G401.6 (cell line): Measurements from ENCODE around the gene SLIRP.
"Not testable (repeated sequence)": the region's sequence is repeated elsewhere in the genome, so short reads cannot be mapped to it uniquely, and the experiment has no call there.

Experiments
- FAIRE-seq: peaks from 2 replicates; lab custom pipeline; 2012; peaks lifted over from hg19 to GRCh38; lab: Jason Lieb, UNC

Gene SLIRP

DNA sequence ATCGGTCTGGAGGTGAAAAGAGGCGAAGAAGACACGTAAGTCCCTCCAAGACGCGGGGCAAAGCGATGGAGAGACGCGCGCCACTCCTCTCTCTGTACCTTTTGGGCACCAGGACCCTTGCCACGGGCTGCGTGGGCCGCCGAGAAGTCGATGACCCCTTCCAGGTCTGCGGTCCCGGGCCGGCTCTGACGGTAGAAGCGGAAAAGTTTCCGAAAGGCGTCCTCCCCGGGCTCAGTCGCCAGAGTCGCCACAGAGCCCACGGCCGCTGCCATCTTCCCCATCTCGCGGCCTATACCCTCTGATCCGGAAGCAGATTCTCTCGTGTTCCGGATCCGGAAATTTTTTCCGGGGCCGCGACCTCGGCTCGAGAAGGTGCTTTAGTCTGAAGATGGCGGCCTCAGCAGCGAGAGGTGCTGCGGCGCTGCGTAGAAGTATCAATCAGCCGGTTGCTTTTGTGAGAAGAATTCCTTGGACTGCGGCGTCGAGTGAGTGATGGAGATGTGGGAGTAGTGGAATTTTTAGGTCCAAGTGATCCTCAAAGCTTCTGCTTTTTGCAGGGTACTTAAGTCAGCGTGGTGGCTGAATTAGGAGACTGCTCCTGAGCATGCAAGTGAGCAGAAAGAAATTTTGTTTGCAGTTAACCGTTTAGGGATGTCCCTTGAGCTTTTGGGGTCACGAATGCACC is at the start of gene SLIRP, which contains the start of gene ALKBH1:
SLIRP (plus strand) TSS at position 380 of the 685 bp plus-strand sequence; CDS start at position 389, 9 bp downstream.
ALKBH1 (minus strand) TSS at position 300 of the 685 bp plus-strand sequence; CDS start at position 281, 19 bp downstream.
- peak; percentile 66 for FAIRE-seq

DNA sequence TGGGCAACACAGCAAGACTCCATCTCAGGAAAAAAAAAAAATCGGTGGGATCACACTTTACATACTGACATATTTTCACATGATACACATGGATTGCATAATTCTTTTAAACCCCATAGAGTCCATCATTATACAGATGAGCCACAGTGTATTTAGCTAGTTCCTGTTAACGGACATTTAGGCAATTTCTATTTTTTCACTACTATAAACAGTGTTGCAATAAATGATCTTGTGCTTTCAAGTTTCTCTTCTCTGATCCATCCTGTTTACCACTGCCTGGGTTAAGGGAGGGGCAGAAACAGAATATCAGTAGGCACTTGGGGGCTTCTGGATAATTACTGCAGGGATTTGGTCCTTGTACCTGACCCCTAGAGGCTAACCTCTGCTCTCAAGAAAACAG is 48.1 kb upstream of the SLIRP start:
- FAIRE-seq, result no peak

DNA sequence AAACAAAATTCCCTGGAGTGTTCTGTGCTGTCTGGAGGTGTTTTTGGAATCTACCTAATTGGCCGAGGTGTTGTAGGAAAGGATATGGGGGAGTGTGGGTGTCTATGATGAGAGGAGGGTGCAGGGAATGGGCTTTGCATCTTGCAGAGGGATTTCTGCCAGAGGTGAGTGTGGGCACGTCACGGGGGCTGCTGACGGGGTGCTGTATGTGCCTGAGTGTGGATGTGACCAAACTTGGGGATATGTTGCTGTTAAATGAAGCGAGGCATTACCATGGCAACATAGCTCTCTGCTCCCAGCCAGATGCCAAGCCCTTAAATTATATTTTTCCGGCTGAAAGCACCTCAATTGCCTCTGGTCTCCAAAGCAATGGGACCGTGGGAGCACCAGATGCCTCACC is 47.1 kb upstream of the SLIRP start:
- FAIRE-seq, result no peak

DNA sequence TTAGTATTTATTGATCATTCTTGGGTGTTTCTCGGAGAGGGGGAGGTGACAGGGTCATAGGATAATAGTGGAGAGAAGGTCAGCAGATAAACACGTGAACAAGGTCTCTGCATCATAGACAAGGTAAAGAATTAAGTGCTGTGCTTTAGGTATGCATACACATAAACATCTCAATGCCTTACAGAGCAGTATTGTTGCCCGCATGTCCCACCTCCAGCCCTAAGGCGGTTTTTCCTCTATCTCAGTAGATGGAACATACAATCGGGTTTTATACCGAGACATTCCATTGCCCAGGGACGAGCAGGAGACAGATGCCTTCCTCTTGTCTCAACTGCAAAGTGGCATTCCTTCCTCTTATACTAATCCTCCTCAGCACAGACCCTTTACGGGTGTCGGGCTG is 46.3 kb upstream of the SLIRP start:
- FAIRE-seq, result not testable (repeated sequence)

DNA sequence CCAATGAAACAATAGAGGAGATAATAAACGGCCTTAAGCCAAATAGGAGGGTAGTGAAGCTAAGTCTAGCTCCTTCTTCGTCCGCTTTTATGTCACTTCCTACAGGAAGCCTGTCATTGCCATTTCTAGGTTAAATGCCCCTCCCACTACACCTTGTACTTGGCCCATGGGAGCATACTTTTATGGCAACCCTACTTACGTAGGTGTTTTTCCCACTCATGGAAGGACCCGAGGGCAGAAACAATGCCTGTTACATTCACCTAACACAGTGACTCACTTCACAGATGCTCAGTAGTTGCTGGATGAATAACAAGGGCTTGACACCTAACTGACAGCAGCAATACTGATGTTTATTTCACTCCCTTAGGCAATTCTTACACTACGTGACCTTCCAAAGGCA is 44.6 kb upstream of the SLIRP start:
- no peak for FAIRE-seq

- FAIRE-seq, result no peak
Measured at GRCh38 chr14:77667331-77667730, 40.6 kb upstream of the SLIRP start.

GRCh38 chr14:77673193-77673592 is 34.7 kb upstream of the SLIRP start:
- FAIRE-seq, result no peak

GRCh38 chr14:77674931-77675330 is 33.0 kb upstream of the SLIRP start:
- no peak for FAIRE-seq

DNA sequence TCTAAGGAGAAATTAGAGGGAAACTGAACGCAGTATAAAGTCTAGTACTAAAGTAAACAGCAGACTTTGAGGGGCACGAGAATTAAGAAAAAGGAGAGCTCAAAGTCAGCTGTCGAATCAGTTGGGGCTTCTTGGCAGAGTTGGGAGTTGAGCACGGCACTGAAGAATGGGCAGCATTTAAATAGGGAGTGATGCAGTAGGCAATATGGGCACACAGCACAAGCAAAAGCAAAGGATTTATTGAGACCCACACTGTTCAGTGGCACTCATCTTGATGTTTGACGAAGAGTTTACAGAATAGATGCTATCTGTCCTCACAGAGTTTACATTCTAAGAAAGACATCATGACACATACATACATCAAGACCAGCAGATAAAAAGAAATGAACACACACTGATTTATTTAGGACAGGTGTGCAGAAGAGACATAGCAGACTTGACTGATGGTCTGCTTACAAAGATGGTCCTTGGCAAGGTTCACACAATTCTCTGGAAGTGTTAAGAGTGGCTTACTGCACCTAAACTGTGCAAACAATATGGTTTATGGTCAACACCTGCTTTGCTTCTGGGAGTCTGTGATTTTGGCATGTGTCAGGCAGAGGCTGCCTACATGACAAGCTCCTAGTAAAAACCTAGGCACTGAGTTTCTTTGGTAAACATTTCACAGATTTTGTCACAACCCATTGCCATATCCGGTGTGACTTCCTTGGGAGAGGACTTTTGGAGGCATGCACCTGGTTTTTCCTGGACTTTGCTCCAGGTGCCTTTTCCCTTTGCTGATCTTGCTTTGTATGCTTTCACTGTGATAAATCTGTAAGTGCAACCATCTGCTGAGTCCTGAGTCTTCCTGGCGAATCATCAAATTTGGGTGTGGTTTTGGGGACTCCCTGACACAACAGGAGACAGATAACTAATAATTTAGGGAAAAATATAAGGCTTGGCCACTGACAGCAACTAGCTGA is 26.4 kb upstream of the SLIRP start:
- no peak for FAIRE-seq

DNA sequence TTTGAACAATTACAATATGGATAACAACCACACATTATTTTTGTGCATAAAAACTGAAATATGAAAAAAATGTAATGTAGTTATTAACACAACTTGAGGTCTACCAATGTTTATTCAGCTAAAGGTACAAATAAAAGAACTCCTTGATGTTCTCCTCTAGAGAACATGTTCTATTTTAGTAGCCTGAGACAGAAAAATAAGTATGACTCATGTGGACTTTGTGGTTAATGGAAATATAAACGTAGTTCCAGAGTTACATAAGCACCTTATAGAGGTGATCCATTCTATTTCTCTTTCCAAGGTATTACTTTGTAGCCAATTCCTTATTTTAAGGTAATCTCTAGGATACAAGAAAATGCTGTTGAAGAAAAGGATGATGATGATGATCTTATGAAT is 25.7 kb upstream of the SLIRP start:
- no peak for FAIRE-seq

- peak; percentile 11 for FAIRE-seq
Measured at GRCh38 chr14:77691259-77691658, 16.6 kb upstream of the SLIRP start.

GRCh38 chr14:77707355-77707723 is 564 bp upstream of the SLIRP start:
- no peak for FAIRE-seq

DNA sequence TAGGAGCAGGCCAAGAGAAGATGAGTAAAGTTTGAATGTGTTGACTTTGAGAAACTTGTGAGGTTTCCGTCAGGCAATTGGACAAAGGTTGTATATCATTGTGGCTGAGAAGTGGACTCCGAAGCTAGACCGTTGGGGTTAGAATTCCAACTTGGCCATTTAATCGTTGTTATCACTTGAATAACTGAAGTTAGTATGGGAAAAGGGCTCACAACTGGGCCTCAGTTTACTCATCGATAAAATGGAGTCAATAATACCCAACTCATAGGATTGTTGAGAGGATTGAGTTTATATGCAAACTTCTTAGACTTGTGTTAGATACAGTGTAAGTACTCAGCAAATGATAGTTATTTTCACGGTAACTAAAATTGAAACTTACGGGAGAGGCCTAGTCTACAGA is 846 bp downstream of the SLIRP start:
- no peak for FAIRE-seq

DNA sequence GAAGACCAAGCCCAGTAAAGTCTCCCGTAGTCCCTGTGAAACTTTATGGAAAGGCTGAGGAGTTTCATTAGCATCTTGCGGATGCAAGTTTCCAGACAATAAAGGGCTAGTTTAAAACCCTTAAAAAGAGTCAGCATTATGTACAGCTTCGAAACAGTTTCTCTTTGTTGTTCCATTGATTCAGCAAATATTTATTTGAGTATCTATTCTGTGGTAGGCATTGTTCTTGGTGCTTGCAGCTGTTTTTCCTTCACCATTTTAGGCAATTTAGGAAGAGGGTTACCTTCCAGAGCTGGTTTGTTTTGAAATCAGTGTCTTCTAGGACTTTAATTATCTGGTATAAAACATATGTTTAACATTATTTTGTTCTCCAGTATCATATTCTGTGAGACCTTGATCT is 1.5 kb downstream of the SLIRP start:
- no peak for FAIRE-seq

DNA sequence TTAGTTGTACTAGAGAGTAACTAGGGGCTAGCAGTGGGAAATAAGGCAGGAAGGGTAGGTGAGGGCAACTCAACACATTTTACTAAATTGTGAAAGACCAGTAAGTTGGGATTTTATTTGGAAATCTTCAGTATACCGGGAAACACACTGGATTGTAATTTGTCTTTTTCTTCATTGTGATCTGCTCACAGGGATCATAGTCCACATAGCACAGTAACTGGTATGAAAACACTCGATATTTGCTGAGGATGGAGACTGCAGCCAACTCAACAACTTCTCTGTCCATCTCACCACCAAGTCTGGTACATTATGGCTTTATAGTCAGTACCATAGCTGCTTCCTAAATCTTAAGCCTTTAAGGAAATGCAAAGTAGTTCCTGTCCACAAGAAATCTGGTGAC is 2.5 kb downstream of the SLIRP start:
- no peak for FAIRE-seq

DNA sequence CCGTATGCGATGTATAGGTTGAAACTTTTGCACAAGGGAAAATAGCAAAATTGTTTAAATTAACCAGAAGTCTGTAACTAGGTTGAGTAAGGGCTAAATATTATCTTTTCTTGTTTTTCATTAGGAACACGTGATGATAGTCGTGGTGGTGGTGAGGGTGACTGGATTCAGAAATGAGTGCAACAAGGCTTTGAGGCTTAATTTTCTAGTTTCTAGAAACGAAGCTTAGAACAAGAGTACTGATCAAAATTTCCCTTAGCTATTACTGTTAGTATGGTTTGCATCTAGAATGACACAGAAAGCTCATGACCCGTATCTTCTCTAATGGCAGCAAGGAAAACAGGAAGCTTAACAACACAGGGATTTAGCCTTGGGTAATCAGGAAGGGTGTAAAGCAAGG is 7.0 kb downstream of the SLIRP start:
- no peak for FAIRE-seq

DNA sequence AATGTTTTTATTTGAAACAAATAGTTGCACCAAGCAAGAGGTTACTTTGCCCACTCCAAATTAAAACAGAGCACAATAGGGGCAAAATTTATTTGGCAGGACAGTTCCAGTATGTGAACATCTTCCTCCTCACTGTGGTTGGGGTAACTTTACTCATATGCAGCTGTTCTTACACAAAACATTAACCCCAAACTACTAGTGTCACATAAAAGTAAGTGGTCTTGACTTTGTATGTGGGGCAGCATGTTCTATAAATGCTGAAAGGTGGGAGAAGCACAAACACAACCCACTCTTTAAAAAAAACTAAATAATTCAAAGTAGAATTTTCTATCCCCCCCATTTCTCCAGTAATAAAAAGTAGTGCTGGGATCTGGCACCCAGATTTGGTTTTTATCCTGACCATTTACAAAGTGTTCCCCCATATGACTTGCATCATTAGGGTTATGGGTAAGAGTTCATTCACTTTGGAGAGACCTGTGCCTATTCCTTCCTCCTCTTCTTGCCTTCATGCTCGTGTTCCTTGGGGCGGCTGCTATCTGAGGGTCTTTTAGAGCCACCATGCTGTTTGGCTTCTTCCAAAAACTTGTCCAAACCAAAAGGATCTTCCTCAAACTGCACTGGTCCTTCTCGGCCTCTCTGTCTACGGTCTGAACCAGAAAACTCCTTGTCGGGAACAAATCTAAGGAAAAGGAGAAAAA is 9.9 kb downstream of the SLIRP start:
- FAIRE-seq, result no peak

GRCh38 chr14:77721437-77721836 is 13.5 kb downstream of the SLIRP start:
- no peak for FAIRE-seq

DNA sequence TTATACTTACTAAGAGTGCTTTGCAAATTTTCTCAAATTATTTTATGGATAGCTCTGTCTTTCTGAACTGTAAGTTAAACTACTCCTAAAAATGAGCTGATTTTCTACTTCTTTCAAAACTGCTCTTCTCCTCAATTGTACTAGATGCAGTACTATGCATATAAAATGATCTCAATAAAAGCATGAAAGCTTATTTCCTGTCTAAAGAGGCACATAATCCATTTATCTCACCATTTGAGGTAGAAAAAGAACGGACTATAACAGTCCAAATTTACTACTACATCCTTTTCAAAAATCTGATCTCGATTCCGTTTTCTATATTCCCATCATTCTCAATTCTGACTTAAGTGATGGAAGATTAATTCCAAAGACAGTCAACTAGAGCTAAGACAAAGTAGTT is 14.4 kb downstream of the SLIRP start:
- no peak for FAIRE-seq

- FAIRE-seq, result no peak
Measured at GRCh38 chr14:77730976-77731497, 23.1 kb downstream of the SLIRP start.

GRCh38 chr14:77738559-77739250 is 30.8 kb downstream of the SLIRP start:
- no peak for FAIRE-seq

DNA sequence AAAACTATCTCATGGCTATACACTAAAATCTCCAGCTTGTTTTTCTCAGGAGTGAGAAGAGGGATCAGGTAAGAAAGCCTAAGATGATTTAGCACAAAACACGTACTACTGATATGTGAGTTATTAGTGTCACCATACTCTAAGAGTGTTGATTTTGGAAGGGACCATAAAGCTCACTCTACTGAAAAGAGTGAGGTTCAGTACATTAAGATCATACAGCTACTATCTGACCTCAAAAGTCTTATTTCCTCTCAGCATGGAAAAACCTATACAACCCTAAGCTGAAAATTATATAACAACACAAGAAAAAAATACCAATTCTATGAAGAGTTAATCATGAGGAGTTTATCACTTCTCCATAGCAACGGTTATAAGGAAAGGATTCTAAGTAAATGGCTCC is 33.5 kb downstream of the SLIRP start:
- FAIRE-seq, result no peak
